ENCODE results near the gene DHX36. TPM values are rescaled to one million over a fixed set of nuclear protein-coding genes. Genes with fewer than 3 reads are reported as not detected.

DHX36 gene
- total RNA-seq, 1 donor from 2014 or later, result 53.8 TPM

GRCh38 chr3:154307363-154307762 lies 16.9 kb downstream of the DHX36 start:
- Mint-ChIP-seq H3K36me3 (ENCODE audit: low read depth, unreplicated experiment) (peaks cover 12% of the 10 kb centered on the region), H3K9me3 (ENCODE audit: unreplicated experiment) (no peaks in the 10 kb centered on the region), H3K27ac (ENCODE audit: unreplicated experiment) (no peak overlapping the region), H3K27me3 (ENCODE audit: unreplicated experiment) (no peaks in the 10 kb centered on the region), H3K4me3 (ENCODE audit: unreplicated experiment) (no peak overlapping the region), H3K4me1 (ENCODE audit: unreplicated experiment) (no peaks in the 10 kb centered on the region)
- DNase-seq (ENCODE audit: low spot score), result no peak
- TF ChIP-seq CTCF (IDR thresholded peaks at IDR 0.05; ENCODE audit: unreplicated experiment), result no peak

GRCh38 chr3:154304936-154305335 lies 19.4 kb downstream of the DHX36 start:
- no peak for TF ChIP-seq CTCF (IDR thresholded peaks at IDR 0.05; ENCODE audit: unreplicated experiment)
- Mint-ChIP-seq H3K27ac (ENCODE audit: unreplicated experiment) (no peak overlapping the region), H3K4me3 (ENCODE audit: unreplicated experiment) (no peak overlapping the region), H3K36me3 (ENCODE audit: low read depth, unreplicated experiment) (peaks cover 19% of the 10 kb centered on the region), H3K27me3 (ENCODE audit: unreplicated experiment) (no peaks in the 10 kb centered on the region), H3K4me1 (ENCODE audit: unreplicated experiment) (no peaks in the 10 kb centered on the region), H3K9me3 (ENCODE audit: unreplicated experiment) (no peaks in the 10 kb centered on the region)
- DNase-seq (ENCODE audit: low spot score), result no peak

GRCh38 chr3:154304116-154304786 lies 20.0 kb downstream of the DHX36 start:
- no peak overlapping the region for H3K4me3 Mint-ChIP-seq (ENCODE audit: unreplicated experiment)
- peaks cover 19% of the 10 kb centered on the region for H3K36me3 Mint-ChIP-seq (ENCODE audit: low read depth, unreplicated experiment)
- TF ChIP-seq CTCF (IDR thresholded peaks at IDR 0.05; ENCODE audit: unreplicated experiment), result no peak
- H3K4me1 Mint-ChIP-seq (ENCODE audit: unreplicated experiment), result no peaks in the 10 kb centered on the region
- no peak for DNase-seq (ENCODE audit: low spot score)
- no peak overlapping the region for H3K27ac Mint-ChIP-seq (ENCODE audit: unreplicated experiment)
- no peaks in the 10 kb centered on the region for H3K27me3 Mint-ChIP-seq (ENCODE audit: unreplicated experiment)
- no peaks in the 10 kb centered on the region for H3K9me3 Mint-ChIP-seq (ENCODE audit: unreplicated experiment)

- TF ChIP-seq CTCF (IDR thresholded peaks at IDR 0.05; ENCODE audit: unreplicated experiment), result no peak
- H3K27ac Mint-ChIP-seq (ENCODE audit: unreplicated experiment), result no peak overlapping the region
- peaks cover 22% of the 10 kb centered on the region for H3K36me3 Mint-ChIP-seq (ENCODE audit: low read depth, unreplicated experiment)
These were observed 22.7 kb downstream of the DHX36 start for GRCh38 chr3:154301561-154301960.

GRCh38 chr3:154294016-154294415 lies 30.3 kb downstream of the DHX36 start:
- Mint-ChIP-seq H3K4me1 (ENCODE audit: unreplicated experiment) (no peaks in the 10 kb centered on the region), H3K4me3 (ENCODE audit: unreplicated experiment) (no peak overlapping the region), H3K9me3 (ENCODE audit: unreplicated experiment) (no peaks in the 10 kb centered on the region), H3K36me3 (ENCODE audit: low read depth, unreplicated experiment) (peaks cover 19% of the 10 kb centered on the region), H3K27ac (ENCODE audit: unreplicated experiment) (no peak overlapping the region), H3K27me3 (ENCODE audit: unreplicated experiment) (no peaks in the 10 kb centered on the region)
- DNase-seq (ENCODE audit: low spot score), result no peak
- TF ChIP-seq CTCF (IDR thresholded peaks at IDR 0.05; ENCODE audit: unreplicated experiment), result no peak

More at GRCh38 chr3:154301561-154301960, 22.7 kb downstream of the DHX36 start:
- Mint-ChIP-seq H3K4me1 (ENCODE audit: unreplicated experiment) (no peaks in the 10 kb centered on the region), H3K4me3 (ENCODE audit: unreplicated experiment) (no peak overlapping the region), H3K27me3 (ENCODE audit: unreplicated experiment) (no peaks in the 10 kb centered on the region), H3K9me3 (ENCODE audit: unreplicated experiment) (no peaks in the 10 kb centered on the region)
- DNase-seq (ENCODE audit: low spot score), result no peak
